ENCODE results near the gene ATRNL1.

The ATRNL1 gene, protein sequence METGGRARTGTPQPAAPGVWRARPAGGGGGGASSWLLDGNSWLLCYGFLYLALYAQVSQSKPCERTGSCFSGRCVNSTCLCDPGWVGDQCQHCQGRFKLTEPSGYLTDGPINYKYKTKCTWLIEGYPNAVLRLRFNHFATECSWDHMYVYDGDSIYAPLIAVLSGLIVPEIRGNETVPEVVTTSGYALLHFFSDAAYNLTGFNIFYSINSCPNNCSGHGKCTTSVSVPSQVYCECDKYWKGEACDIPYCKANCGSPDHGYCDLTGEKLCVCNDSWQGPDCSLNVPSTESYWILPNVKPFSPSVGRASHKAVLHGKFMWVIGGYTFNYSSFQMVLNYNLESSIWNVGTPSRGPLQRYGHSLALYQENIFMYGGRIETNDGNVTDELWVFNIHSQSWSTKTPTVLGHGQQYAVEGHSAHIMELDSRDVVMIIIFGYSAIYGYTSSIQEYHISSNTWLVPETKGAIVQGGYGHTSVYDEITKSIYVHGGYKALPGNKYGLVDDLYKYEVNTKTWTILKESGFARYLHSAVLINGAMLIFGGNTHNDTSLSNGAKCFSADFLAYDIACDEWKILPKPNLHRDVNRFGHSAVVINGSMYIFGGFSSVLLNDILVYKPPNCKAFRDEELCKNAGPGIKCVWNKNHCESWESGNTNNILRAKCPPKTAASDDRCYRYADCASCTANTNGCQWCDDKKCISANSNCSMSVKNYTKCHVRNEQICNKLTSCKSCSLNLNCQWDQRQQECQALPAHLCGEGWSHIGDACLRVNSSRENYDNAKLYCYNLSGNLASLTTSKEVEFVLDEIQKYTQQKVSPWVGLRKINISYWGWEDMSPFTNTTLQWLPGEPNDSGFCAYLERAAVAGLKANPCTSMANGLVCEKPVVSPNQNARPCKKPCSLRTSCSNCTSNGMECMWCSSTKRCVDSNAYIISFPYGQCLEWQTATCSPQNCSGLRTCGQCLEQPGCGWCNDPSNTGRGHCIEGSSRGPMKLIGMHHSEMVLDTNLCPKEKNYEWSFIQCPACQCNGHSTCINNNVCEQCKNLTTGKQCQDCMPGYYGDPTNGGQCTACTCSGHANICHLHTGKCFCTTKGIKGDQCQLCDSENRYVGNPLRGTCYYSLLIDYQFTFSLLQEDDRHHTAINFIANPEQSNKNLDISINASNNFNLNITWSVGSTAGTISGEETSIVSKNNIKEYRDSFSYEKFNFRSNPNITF (N-terminal part only)

DNA sequence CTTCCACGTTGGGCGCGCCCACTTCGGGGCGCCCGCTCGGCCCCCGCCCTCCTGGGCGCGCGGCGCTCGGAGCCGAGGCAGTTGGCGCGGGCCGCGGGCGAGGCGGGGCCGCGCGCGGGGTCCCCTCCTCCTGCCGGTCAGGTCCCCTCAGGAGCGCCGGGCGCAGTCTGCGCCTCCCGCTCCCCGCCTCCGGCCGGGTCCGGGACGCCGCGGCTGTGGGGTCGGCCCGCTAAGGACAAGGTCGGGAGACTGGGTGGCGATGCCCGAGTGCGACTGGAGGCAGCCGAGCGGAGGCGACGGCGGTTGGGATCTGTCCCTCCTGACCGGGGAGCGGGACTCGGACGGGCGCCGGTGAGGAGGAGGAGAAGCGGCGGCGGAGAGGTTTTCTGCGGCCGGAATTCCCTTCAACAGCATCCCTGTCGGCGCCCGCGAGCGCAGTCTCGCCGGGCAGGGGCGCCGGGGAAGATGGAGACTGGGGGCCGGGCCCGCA is at the start of gene ATRNL1:
Gene ATRNL1 (plus strand): TSS at position 80 of the 490 bp plus-strand sequence. CDS start 386 bp downstream, at position 466.
- DNase-seq = no peak

DNA sequence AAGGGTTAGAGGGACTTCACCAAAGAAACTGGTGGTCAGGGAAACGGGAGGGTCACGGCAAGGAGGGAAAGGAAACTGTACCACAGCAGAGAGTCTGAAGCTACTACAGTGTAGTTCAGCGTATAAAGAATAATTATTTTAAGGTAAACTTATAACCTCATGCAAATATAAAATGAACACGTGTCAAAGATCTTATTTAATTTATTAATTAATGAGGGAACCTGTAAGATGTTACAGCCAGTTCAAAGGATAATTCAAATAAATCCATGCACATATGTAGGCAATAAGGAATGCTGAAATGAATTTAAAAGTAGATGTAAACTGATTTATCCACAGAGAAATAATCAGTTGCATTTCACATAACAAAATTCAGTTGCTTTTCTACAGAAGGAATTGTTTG is 49.4 kb upstream of the ATRNL1 start:
- no peak for DNase-seq

DNA sequence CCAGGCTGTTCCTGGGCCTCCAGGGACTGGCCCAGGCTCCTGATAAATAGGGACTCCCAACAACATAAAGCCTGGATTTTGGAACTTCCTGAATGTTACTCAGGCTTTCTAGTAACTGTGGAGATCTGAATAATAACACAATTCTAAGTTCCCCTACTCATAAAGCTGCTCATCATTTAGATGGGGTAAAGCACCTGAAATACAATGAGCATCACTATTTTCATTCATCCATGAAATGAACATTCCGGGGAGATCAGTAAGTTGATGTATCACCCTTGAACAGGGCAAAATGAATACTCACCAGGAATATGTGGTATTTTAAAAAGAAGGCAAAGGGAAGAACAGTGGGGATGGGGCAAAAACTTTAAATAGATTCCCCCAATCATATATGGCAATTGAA is 48.3 kb upstream of the ATRNL1 start:
- DNase-seq = no peak

DNA sequence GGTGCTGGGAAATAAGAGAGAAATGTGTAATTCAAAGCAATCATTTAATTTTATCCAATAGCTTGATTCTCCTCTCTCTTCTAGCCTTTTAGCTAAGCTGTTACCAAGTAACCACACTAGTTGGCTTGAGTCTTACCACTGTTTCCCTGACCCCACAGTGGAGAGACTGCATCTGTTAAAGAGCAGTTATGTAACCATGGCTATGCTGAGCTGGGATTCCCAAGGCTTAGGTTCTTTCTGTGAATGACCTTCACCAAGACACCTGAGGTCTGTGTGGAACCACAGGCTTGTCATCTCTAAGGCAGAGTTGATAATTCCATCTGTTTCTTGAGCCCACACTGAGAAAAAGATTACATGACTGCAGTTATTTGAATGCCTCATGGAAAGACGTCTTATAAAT is 47.7 kb upstream of the ATRNL1 start:
- DNase-seq = no peak

DNA sequence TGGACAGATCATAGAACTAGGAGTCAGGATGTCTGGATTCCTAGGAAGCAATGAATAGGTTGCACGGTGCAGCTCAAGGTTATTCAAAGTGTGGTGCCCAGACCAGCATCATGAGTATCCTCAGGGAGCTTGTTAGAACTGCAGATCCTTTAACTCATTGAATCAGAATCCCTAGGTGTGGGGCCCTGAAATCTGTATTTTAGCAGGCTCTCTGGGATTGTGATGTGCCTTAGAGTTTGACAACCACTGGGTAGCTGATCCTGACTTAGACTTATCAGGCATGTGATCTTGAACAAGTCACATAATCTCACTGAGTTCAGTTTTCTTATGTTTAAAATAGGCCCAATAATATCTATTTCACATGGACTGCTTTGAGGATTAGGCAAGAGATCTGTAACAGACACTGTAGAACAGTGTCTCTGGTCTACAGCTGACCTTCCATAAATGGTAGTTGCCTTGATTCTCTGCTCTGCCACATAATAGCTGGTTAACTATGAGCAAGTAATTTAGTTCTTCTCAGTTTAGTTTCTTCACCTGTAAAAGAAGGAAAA is 46.4 kb upstream of the ATRNL1 start:
- DNase-seq = no peak

DNA sequence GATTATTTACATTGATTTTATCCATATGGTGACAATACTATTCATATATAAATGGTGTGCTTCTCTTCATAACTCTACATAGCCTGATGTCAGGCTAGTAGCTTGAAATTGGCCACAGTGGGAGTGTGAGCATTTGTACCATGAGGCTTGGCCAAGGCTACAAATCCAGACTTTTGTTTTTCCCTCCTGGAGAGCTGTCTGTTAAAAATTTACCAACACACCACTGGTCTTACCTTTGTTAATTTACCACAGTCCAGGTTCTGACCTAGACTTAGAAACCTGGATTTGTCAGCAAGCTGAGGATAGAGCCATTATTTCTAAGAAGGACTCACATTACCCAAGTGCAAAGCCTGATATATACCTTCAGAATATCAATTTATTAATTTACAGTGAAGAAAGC is 45.5 kb upstream of the ATRNL1 start:
- no peak for DNase-seq

DNA sequence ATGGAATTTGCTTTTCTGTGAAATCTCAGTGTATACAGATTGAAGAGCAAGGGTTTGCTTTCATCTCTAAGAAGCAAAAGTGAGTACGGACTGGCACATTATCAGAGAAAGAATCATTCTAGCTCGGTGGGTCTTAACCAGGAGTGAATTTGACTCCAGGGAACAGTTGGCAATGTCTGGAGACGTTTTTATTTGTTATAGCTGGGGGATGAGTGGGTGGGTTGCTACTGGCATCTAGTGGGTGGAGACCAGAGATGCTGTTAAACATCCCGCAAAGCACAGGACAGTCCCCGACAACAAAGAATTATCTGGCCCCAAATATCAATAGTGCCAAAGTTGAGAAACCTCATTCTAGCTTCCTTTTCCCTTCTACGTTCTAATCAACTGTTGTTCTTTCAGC is 43.8 kb upstream of the ATRNL1 start:
- DNase-seq = no peak

DNA sequence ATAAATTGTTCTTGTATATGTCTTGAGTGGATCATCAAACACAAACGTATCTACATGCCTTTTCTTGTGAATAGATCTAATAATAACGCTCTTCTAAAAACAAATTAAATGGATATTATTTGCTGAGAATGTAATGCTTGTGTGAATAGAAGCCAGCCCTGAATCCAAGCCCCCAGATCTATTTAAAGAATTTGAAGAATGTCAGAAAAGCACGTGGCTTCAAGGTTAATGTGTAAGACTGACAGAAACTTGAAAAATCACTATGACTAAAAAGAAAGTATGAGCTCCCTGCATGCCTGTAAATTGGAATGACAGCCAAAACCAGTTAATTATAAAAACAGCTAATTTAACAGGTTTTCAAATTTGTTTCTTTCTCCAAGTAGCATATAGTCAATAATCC is 43.2 kb upstream of the ATRNL1 start:
- no peak for DNase-seq

DNA sequence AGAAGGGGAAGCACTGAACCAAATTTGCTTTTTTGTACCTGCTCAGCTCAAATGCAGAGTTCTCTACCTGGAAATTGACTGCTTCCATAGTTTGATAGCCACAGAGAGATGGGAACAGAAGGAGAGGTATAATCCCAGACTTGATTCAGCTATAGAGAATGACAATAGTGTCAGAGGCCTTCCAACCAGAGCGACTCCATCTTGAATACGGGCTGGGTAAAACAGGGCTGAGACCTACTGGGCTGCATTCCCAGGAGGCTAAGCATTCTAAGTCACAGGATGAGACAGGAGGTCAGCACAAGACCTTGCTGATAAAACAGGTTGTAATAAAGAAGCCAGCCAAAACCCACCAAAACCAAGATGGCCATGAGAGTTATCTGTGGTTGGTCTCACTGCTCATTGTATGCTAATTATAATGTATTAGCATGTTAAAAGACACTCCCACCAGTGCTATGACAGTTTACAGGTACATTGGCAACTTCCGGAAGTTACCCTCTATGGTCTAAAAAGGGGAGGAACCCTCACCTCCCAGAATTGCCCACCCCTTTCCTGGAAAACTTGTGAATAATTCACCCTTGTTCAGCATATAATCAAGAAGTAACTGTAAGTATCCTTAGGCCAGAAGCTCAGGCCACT is 42.7 kb upstream of the ATRNL1 start:
- DNase-seq = no peak

DNA sequence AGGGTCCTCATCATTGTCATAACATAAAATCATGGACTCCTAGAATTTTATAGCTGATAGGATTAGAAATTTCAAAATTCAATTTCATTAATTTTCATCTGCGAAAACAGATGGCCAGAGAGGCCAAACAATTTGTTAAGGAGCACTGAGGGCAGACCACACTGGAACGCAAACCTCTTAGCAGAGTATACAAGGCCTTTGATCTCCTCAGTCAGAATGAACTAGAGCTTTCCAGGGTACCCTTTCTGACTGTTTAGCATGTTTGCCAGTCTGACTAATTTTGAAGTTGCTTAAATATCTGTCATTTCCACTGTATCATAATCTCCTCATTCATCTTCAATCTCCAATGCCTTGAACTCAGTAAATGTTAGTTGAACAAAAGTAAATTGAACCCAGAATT is 41.9 kb upstream of the ATRNL1 start:
- DNase-seq = no peak

DNA sequence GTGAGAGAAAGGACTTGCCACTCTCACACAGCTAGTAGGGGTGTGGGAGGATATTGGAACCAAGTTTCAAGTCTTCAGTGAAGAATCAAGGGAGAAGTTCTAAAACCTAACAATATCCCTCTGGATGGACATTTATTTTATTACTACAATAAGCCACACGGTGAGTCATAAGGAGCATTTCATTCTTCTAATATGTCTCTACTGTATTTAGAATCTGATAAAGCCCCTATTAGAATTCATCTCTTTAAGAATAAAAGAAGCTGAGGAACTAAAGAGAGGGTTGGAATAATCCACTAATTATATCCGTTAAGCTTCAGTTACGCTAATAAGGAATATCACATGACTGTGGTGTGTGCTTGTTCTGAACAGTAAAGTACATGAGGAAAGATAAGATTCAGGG is 40.9 kb upstream of the ATRNL1 start:
- no peak for DNase-seq

DNA sequence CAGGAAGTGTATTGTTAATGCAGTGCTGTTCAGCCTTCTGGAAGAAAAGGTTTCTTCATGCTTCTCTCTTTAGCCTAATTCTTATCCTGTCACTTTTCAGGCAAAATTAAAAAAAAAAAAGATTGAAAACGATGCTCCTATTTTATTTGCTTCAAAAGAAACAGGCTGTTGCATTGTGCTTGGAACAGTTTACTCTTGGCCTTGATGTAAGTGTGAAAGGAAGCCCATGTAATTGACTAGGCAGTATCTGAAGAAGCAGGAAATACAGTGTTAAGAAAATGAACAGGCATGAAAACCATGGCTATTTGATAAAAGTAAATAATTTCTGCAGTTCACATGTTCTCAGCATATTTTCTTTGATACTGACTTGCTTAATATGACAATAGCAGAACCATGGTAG is 40.4 kb upstream of the ATRNL1 start:
- no peak for DNase-seq

DNA sequence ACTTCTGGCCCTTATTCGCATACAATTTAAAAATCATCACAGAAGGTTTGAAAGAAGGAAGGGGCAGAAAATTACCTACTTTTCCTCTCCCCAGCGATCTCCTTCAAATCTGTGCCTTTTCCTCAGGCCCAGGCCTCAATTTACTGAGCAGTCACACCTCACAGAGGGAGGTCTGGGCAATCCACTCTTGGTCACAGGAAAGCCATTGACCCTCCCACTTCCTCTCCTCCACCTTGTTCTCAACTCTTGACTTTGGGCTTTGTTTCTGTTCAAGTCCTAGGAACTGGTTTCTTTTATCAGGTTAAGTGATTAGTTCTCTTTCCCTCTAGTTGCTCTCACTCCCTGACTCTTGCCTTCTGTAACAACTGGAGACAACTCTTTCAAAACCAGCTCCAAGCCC is 37.0 kb upstream of the ATRNL1 start:
- DNase-seq = no peak

DNA sequence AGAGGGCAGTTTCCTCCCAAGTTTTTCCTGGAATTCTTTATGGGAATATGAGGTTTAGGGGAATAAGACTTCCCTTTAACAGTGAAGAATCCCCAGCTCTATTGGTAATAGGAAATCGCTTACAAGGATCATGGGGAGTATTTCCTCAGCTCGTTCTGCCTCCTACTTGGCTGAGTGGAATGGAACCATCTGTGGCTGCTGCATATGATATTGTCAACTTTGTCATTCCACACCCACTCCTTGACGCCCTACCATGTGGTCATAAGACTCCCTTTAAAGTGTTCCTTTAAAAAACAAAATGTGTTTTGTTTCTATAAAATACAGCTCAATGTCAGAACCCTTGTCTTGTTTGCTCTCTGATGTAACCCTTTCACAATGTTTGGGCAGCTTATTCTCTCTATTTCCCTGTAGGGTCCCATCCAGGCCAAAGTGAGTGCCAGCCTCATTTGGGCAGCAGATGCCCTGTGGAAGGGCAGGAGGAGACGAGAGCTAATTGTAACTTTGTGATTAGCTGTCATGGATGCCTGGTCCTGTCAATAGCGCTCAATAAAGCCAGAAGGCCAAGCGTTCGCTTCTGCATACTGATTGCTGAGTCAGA is 33.8 kb upstream of the ATRNL1 start:
- no peak for DNase-seq

DNA sequence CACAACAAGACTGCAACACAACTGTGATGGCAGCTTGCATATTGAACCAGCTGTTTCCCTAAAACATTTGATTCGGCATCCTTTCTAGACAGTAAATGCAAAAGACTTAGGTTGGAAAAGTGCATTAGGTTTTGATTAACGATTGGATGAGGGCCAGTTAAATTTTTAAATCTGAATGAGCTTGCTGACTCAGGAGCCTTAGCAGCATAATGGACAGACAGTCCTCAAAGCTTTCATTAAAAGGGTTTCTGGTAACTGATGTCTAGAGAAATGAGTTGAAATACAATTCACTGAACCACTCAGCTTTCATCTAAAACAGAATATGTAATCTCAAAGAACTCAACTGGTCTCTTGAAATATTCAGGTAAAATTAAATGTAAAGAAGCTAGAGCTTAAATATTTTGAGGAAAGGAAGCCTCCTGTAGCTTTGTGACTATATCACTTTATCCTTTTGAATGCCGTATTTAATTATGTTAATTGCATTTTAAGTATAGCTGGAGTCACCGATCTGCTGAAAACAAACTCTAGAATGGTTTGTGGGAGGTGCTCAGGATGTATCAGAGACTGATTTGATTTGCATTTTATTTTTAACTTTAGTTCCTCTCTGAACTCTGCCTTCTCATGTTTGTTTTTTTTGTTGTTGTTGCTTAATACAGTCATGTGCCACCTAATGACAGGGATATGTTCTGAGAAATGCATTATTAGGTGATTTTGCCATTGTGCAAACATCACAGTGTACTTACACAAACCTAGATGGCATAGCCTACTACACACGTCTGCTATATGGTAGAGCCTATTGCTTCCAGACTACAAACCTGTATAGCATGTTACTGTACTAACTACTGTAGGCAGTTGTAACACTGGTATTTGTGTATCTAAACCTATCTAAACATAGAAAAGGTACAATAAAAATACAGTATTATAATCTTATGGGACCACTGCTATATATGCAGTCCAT is 29.2 kb upstream of the ATRNL1 start:
- DNase-seq = no peak

DNA sequence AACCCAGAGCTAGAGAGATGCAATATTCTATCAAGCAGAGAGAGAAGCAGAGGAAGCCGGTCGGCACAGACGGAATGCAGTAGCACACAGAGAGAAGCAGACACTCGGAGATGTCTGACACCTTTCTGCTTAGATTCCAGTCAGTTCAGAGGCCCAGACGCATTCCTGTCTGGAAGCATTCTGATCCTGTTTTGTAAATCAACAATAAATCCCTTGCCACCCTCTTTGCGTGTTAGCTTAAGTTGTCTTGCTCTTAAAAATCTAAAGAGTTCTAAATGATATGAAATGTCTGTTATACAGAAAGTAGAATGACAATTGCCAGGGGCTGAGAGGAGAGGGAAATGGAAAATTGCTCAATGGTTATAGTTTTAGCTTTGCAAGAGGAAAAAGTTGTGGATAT is 27.4 kb upstream of the ATRNL1 start:
- DNase-seq = no peak

DNA sequence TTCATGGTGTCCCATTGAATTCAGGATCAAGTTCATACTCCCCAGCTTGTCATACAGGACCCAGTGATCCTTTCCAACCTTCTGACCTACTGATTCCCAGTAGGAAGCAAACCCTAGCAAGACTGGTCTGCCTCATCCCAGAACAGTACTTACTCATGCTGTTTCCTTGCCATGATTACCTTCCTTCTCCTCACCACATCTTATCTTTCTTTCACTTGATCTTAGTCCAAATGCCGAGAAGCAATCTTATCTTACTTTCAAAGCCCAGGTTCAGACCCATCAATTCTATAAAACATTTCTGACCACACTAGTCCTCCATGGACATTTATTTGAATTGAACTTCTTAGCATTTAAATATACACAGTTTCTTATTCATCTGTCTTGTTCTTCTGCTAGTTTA is 26.6 kb upstream of the ATRNL1 start:
- DNase-seq = no peak

DNA sequence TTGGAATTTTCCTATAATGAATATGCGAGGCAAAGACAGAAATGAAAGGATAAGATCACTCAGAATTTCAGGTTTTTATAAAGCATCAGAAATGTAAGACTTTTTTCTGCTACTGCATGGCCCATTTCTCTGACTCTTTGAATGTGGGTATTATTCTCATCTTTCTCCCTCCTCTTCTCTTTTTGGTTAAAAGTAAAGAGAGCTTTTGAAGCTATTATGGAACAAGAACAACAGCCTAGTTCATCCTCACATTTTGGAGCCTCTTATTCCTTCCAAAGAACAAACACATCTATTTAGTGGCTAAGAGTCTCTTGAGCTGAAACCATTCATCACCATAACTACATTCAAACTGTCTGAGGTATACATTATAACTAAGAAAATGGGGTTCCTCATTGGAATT is 19.4 kb upstream of the ATRNL1 start:
- DNase-seq = no peak

DNA sequence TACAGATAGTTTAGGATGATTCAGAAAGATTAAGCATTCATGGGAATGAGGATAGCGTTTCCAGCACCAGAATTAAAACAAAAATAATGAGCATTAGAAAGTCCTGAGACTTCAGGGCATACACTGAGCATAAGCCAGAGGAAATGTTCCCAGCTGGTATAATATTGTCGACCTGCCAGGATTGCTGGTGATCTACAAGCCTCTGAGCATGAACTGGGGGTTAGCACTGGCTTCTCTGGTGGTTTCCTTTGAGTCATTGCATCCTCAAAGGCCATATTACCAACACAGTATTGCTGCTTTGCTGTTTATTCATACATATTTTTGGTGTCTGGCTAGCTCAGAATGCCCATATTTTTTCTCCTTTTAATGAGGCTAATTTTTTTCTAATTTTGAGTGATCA is 10.7 kb upstream of the ATRNL1 start:
- no peak for DNase-seq

DNA sequence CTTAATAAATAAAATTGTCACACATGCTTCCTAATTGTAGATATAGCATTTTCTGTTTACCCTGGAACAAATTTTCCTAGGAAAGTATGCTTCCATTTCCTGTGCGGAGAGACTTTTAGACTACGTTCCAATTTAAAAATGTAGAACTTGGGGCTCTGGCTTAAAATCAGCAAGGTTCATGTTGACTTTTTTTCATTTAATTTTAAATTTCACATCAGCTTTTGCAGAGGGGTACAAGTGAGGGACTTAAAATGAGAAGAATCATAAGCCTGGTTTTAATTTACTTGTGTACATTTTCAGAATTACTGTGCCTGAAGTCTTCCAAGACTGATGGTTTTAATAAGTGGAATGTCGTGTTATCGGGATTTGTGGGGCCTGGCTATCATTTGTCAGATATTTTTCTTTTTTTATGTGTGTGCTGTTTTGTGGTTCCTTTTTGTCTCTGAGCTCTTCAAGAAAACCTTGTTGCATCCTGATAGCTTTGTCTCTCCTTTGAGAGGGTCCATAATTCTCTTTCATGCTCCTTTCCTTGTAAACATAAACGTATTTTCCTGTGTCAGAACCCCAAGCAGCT is 8.8 kb upstream of the ATRNL1 start:
- DNase-seq = no peak

Measured in CD4-positive, alpha-beta T cell treated with Interleukin-1 beta for 1 hour (primary cell).